Activated gamma-delta T cell treated with anti-CD3 and anti-CD28 coated beads, Interleukin-2, amount 50 U/mL, for 16 hours (primary cell): ENCODE data around the gene CENPQ.

Experiments used
- DNase-seq: peaks from one replicate; pipeline ENCODE4 v3.0.0-alpha.2; 2020; ENCODE audit warnings: low read depth

CENPQ gene

GRCh38 chr6:49506569-49507111 lies 43.5 kb downstream of the CENPQ start:
- DNase-seq, result no peak

- no peak for DNase-seq
These were observed 46.2 kb downstream of the CENPQ start for GRCh38 chr6:49509342-49509741.

GRCh38 chr6:49513153-49513989 lies 50.2 kb downstream of the CENPQ start:
- DNase-seq, result no peak

- no peak for DNase-seq
These were observed 51.7 kb downstream of the CENPQ start for GRCh38 chr6:49514571-49515484.

GRCh38 chr6:49515485-49516146 lies 52.4 kb downstream of the CENPQ start:
- no peak for DNase-seq

DNA sequence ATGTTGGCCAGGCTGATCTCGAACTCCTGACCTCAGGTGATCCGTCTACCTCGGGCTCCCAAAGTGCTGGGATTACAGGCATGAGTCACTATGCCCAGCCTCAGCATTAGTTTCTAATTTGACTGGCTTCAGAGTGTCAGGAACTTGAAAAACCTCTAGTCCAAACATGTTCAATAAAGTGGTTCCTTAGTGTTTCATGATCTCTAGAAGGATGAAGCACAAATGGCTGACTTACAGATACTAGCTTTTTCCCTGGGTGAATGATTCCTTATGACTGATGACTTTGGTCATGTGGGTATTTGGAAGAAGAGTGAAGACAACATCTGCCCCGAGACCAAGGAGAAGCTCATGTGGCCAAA lies 53.0 kb downstream of the CENPQ start:
- DNase-seq, result no peak

DNA sequence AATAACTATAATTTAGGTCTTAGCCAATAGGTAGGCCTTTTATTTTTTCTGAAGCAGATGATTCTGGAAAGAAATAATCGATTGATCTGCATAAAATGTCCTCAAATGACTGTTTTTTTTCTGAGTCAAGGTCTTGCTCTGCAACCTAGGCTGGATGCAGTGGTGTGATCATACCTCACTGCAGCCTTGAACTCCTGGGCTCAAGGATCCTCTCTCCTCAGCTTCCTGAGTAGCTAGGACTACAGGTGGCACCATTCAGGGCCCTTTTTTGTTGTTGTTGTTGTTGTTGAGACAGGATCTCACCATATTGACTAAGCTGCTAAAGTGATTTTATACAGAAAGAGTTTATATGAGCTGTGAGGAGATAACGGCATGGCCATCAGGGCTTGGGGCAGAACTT lies 54.7 kb downstream of the CENPQ start:
- DNase-seq, result no peak

GRCh38 chr6:49519660-49520059 lies 56.5 kb downstream of the CENPQ start:
- DNase-seq, result no peak

DNA sequence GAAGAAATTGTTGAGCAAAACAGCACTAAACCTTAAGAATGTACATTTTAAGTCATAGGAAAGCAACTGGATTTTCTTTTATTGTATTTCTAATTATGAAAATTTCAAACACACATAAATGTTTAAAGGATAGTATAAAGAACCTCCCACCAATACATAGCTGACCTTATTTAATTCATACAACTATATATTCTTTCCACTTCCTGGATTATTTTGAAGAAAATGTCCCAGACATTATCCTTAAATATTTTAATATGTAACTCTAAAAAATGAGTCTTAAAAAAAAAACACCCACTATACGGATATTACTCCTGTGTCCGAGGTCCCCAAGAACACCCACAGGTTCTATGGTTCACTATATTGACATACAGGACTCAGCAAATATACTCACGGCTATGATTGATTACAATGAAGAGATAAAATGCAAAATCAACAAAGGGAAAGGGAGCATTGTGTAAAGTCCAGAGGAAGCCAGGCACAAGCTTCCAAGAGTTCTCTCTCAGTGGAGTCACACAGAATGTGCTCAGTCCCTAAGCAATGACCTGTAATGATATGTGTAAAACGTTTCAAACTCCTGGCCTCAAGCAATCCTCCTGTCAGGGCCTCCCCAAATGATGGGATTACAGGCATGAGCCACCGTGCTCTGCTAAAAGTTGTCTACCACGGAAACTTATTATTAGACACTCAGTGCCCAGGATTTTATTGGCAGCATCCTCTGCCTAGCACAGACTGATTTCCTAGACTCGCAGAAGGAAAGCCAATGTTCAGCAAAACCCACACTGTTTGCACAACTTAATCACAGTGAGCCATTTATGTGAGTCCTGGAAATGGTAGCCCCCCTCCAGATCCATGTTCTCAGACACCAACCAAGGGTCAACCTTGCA lies 59.8 kb downstream of the CENPQ start:
- no peak for DNase-seq

GRCh38 chr6:49523901-49524300 lies 60.7 kb downstream of the CENPQ start:
- DNase-seq, result no peak

DNA sequence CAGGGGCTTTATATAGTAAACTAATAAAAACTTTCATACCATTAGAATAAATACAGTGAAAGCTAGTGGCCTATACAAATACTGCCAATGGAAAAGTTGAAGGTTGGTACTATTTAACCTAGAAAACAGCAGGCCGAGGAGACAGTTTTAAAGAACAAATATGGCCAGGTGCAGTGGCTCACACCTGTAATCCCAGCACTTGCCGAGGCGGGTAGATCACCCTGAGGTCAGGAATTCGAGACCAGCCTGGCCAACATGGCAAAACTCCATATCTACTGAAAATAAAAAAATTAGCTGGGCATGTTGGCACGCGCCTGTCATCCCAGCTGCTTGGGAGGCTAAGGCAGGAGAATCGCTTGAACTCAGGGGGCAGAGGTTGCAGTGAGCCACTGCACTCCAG lies 61.4 kb downstream of the CENPQ start:
- DNase-seq, result no peak

GRCh38 chr6:49526598-49526997 lies 63.4 kb downstream of the CENPQ start:
- DNase-seq, result no peak

DNA sequence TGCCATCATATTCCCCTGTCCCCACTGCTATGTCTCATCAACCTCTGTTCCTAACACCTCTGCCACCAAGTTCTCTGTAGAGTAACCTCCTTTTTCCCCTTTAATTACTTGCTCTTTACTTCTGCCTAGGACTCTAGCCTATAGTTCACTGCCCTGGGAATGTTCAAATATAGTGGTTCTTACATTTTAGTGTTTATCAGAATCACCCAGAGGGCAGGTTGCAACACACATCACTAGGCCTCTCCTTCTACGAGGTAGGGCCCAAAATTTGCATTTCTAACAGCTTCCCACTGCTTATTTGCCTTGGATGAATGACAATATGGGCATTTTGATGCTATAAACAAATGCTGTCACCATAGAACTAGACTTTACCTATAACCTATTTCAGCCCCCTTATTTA lies 64.2 kb downstream of the CENPQ start:
- DNase-seq, result no peak

GRCh38 chr6:49528571-49528970 lies 65.4 kb downstream of the CENPQ start:
- DNase-seq, result no peak

GRCh38 chr6:49530141-49530776 lies 67.1 kb downstream of the CENPQ start:
- no peak for DNase-seq

DNA sequence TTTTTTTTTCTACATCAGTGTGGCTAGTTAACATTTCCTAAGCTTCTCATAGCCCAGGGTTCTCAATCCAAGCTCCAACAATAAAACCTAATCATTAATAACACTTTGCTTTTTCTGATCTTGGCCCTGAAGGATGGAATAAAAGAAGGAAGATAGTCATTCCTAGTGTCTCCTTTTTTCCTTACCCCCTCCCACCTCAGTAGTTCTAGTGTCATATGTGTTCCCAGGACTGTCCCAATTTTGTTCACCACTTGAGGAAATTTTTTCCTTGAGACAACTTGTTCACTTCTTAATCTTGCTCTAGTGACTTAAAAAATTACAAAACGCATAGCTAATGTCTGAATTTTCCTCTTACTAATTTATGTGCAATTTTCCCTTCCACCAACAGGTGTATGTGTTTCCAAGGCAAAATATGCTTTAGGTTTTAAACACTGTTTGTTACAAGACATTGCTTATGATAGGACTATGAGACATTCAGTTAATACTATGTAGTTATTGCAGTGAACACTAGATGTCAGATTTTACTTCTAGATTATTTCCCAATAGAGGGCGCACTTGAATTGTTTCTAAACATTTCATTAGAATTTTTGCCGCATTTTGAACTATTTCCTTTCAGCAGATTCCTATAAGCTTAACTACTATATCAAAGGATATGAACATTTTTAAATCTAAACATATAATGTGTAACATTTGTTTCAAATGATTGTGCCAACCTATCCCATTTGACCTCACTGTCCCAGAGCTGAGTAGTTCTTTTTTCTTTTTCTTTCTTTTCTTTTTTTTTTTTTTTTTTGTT lies 68.8 kb downstream of the CENPQ start:
- no peak for DNase-seq

DNA sequence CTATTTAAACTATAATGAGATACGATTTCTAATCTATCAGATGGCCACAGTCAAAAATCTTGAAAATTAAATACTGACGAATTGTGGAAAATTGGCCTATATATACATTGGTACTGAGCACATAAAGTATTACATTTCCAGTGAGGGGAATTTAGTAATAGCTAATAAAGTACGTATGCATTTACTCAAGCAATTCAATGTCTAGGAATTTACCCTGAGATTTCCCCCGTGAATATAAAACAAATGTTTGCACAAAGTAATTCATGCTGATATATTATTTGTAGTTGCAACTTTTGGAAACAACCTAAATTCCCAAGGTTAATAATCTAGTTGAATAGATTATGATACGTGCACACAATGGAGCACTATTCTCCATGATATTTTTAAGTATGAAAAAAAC lies 72.6 kb downstream of the CENPQ start:
- no peak for DNase-seq

- DNase-seq, result no peak
These were observed 75.9 kb downstream of the CENPQ start for GRCh38 chr6:49539102-49539501.

GRCh38 chr6:49540614-49541013 lies 77.4 kb downstream of the CENPQ start:
- no peak for DNase-seq

DNA sequence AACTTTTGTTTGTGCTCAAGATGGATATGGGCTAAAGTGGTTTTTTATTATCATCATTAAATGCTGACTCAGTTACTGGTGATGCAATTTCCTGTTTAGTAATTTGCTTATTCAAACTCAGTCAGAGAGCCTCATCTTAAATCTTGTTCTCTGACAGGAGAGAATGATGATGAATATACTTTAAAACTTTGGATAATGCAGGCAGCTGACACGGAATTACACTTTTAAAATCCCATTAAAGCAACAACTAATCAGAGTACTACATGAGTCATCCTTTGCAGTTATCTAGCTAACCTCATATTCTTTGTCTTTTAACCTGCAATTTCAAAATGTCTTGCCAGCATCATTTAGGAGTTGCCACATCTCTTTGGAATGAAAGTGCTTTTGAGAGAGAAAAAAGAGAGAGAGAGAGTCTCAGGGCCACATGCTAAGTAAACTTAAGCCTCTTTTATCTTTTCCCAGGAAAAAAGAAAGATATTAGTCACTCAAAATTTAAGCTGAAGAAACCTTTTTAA lies 78.1 kb downstream of the CENPQ start:
- DNase-seq, result no peak
